ENCODE results near the gene TSNAX. TPM values are rescaled to one million over a fixed set of nuclear protein-coding genes. Genes with fewer than 3 reads are reported as not detected.
"Not testable (repeated sequence)": the region's sequence is repeated elsewhere in the genome, so short reads cannot be mapped to it uniquely, and the experiment has no call there.

Gene TSNAX
- total RNA-seq, 2 donors from 2014 or later, result 32.3 to 55.2 TPM

GRCh38 chr1:231584117-231584516 lies 55.6 kb downstream of the TSNAX start:
- H3K9me3 Mint-ChIP-seq, result no peaks in the 10 kb centered on the region
- ATAC-seq (no peak), DNase-seq (ENCODE audit: low spot score) (no peak)
- no peaks in the 10 kb centered on the region for H3K36me3 Mint-ChIP-seq
- H3K27me3 Mint-ChIP-seq, result no peaks in the 10 kb centered on the region
- H3K27ac Mint-ChIP-seq, result no peak overlapping the region
- no peaks in the 10 kb centered on the region for H3K4me1 Mint-ChIP-seq (ENCODE audit: low read depth in 2 of 2)
- no peak overlapping the region for H3K4me3 Mint-ChIP-seq

GRCh38 chr1:231584921-231585320 lies 56.5 kb downstream of the TSNAX start:
- Mint-ChIP-seq H3K36me3 (no peaks in the 10 kb centered on the region), H3K4me3 (no peak overlapping the region), H3K27ac (peak overlapping the region in 1 of 2 donors; percentile 16)

GRCh38 chr1:231590453-231591198 lies 62.2 kb downstream of the TSNAX start:
- Mint-ChIP-seq H3K27ac (no peak overlapping the region), H3K36me3 (no peaks in the 10 kb centered on the region), H3K9me3 (no peaks in the 10 kb centered on the region), H3K27me3 (no peaks in the 10 kb centered on the region), H3K4me3 (no peak overlapping the region), H3K4me1 (ENCODE audit: low read depth in 2 of 2) (peaks cover 5 to 9% of the 10 kb centered on the region in 2 donors)
- ATAC-seq, result peak in 1 of 2 donors; percentile 66
- DNase-seq (ENCODE audit: low spot score), result no peak

More at GRCh38 chr1:231584921-231585320, 56.5 kb downstream of the TSNAX start:
- no peaks in the 10 kb centered on the region for H3K4me1 Mint-ChIP-seq (ENCODE audit: low read depth in 2 of 2)
- no peaks in the 10 kb centered on the region for H3K9me3 Mint-ChIP-seq
- ATAC-seq, result no peak
- H3K27me3 Mint-ChIP-seq, result no peaks in the 10 kb centered on the region
- DNase-seq (ENCODE audit: low spot score), result no peak

- Mint-ChIP-seq H3K27me3 (no peaks in the 10 kb centered on the region), H3K36me3 (no peaks in the 10 kb centered on the region), H3K27ac (no peak overlapping the region), H3K4me3 (no peak overlapping the region), H3K9me3 (no peaks in the 10 kb centered on the region), H3K4me1 (ENCODE audit: low read depth in 2 of 2) (peaks cover 5 to 9% of the 10 kb centered on the region in 2 donors)
- DNase-seq (ENCODE audit: low spot score) (no peak), ATAC-seq (no peak)
These were observed 63.0 kb downstream of the TSNAX start for GRCh38 chr1:231591466-231591865.

GRCh38 chr1:231592809-231593208 lies 64.3 kb downstream of the TSNAX start:
- ATAC-seq (no peak), DNase-seq (ENCODE audit: low spot score) (no peak)
- Mint-ChIP-seq H3K9me3 (no peaks in the 10 kb centered on the region), H3K27me3 (no peaks in the 10 kb centered on the region), H3K36me3 (no peaks in the 10 kb centered on the region), H3K27ac (no peak overlapping the region), H3K4me1 (ENCODE audit: low read depth in 2 of 2) (peaks cover 5 to 9% of the 10 kb centered on the region in 2 donors), H3K4me3 (no peak overlapping the region)

- H3K36me3 Mint-ChIP-seq; H3K4me1 Mint-ChIP-seq (ENCODE audit: low read depth in 2 of 2); H3K27ac Mint-ChIP-seq; H3K27me3 Mint-ChIP-seq; H3K4me3 Mint-ChIP-seq; H3K9me3 Mint-ChIP-seq; ATAC-seq; DNase-seq (ENCODE audit: low spot score): not testable (repeated sequence)
These were observed 64.8 kb downstream of the TSNAX start for GRCh38 chr1:231593264-231593663.

- Mint-ChIP-seq H3K9me3 (no peaks in the 10 kb centered on the region), H3K27ac (no peak overlapping the region), H3K4me1 (ENCODE audit: low read depth in 2 of 2) (peaks cover 5 to 9% of the 10 kb centered on the region in 2 donors), H3K27me3 (no peaks in the 10 kb centered on the region), H3K4me3 (no peak overlapping the region), H3K36me3 (no peaks in the 10 kb centered on the region)
- ATAC-seq (no peak), DNase-seq (ENCODE audit: low spot score) (no peak)
These were observed 65.7 kb downstream of the TSNAX start for GRCh38 chr1:231594123-231594522.

- no peaks in the 10 kb centered on the region for H3K9me3 Mint-ChIP-seq
- no peak for DNase-seq (ENCODE audit: low spot score)
- no peak for ATAC-seq
- H3K27ac Mint-ChIP-seq, result no peak overlapping the region
- H3K4me1 Mint-ChIP-seq (ENCODE audit: low read depth in 2 of 2), result peaks cover 5 to 9% of the 10 kb centered on the region in 2 donors
- no peak overlapping the region for H3K4me3 Mint-ChIP-seq
- H3K27me3 Mint-ChIP-seq, result no peaks in the 10 kb centered on the region
- no peaks in the 10 kb centered on the region for H3K36me3 Mint-ChIP-seq
These were observed 66.3 kb downstream of the TSNAX start for GRCh38 chr1:231594749-231595148.

- Mint-ChIP-seq H3K4me3 (no peak overlapping the region), H3K9me3 (no peaks in the 10 kb centered on the region), H3K4me1 (ENCODE audit: low read depth in 2 of 2) (peaks cover 0 to 2% of the 10 kb centered on the region in 2 donors), H3K27me3 (no peaks in the 10 kb centered on the region), H3K36me3 (no peaks in the 10 kb centered on the region), H3K27ac (no peak overlapping the region)
- DNase-seq (ENCODE audit: low spot score) (no peak), ATAC-seq (no peak)
These were observed 67.9 kb downstream of the TSNAX start for GRCh38 chr1:231596337-231596791.

- Mint-ChIP-seq H3K9me3 (no peaks in the 10 kb centered on the region), H3K36me3 (no peaks in the 10 kb centered on the region), H3K4me3 (no peak overlapping the region), H3K27me3 (no peaks in the 10 kb centered on the region), H3K4me1 (ENCODE audit: low read depth in 2 of 2) (no peaks in the 10 kb centered on the region), H3K27ac (no peak overlapping the region)
- ATAC-seq (no peak), DNase-seq (ENCODE audit: low spot score) (no peak)
These were observed 69.5 kb downstream of the TSNAX start for GRCh38 chr1:231597971-231598370.

GRCh38 chr1:231600458-231600976 lies 72.0 kb downstream of the TSNAX start:
- Mint-ChIP-seq H3K27ac (no peak overlapping the region), H3K27me3 (no peaks in the 10 kb centered on the region), H3K9me3 (no peaks in the 10 kb centered on the region), H3K36me3 (no peaks in the 10 kb centered on the region), H3K4me3 (no peak overlapping the region), H3K4me1 (ENCODE audit: low read depth in 2 of 2) (peaks cover 12 to 14% of the 10 kb centered on the region in 2 donors)
- ATAC-seq (no peak), DNase-seq (ENCODE audit: low spot score) (no peak)

- H3K9me3 Mint-ChIP-seq, result no peaks in the 10 kb centered on the region
- H3K36me3 Mint-ChIP-seq, result no peaks in the 10 kb centered on the region
- DNase-seq (ENCODE audit: low spot score) (no peak), ATAC-seq (no peak)
- no peak overlapping the region for H3K4me3 Mint-ChIP-seq
- H3K4me1 Mint-ChIP-seq (ENCODE audit: low read depth in 2 of 2), result peaks cover 15 to 19% of the 10 kb centered on the region in 2 donors
- no peaks in the 10 kb centered on the region for H3K27me3 Mint-ChIP-seq
- no peak overlapping the region for H3K27ac Mint-ChIP-seq
These were observed 73.6 kb downstream of the TSNAX start for GRCh38 chr1:231601824-231602672.

- Mint-ChIP-seq H3K4me3 (no peak overlapping the region), H3K27ac (no peak overlapping the region), H3K4me1 (ENCODE audit: low read depth in 2 of 2) (peaks cover 18 to 24% of the 10 kb centered on the region in 2 donors), H3K9me3 (no peaks in the 10 kb centered on the region), H3K27me3 (no peaks in the 10 kb centered on the region), H3K36me3 (no peaks in the 10 kb centered on the region)
- DNase-seq (ENCODE audit: low spot score) (no peak), ATAC-seq (no peak)
These were observed 74.2 kb downstream of the TSNAX start for GRCh38 chr1:231602673-231602984.
